Measurements from ENCODE around the gene DUS3L. TPM values are rescaled to one million over a fixed set of nuclear protein-coding genes. Genes with fewer than 3 reads are reported as not detected.

DUS3L gene
- total and polyA plus RNA-seq, 7 experiments from 2014 or later = 33.1 to 179 (median 77.7) TPM

GRCh38 chr19:5814852-5815246, 23.9 kb upstream of the DUS3L start:
- intact Hi-C loops (cut with micrococcal nuclease) = no loop called here
- no peaks in the 10 kb centered on the region for H3K9me3 Mint-ChIP-seq
- ATAC-seq = no peak
- peaks cover 0 to 11% (median 3%) of the 10 kb centered on the region in 5 donors for H3K27me3 Mint-ChIP-seq
- no peak for DNase-seq
- Histone ChIP-seq H3K4me1 (ENCODE audit: control insufficient read depth in 2 of 2, insufficient read depth in 2 of 2, low read length in 2 of 2) (no peaks in the 10 kb centered on the region), H3K27me3 (ENCODE audit: control insufficient read depth in 2 of 2, insufficient read depth in 2 of 2, low read length in 2 of 2) (no peaks in the 10 kb centered on the region), H3K27ac (ENCODE audit: low read depth, low read length) (no peak overlapping the region), H3K4me3 (ENCODE audit: low read length) (no peak overlapping the region), H3K36me3 (ENCODE audit: control insufficient read depth in 2 of 3, insufficient read depth in 3 of 3, low read length in 3 of 3) (no peaks in the 10 kb centered on the region), H3K9me3 (ENCODE audit: control insufficient read depth in 2 of 3, low read length in 3 of 3) (no peaks in the 10 kb centered on the region)
- ChIA-PET POLR2A (no interaction called here), CTCF (no interaction called here)
- no peak overlapping the region for H3K4me3 Mint-ChIP-seq
- no peak overlapping the region for H3K27ac Mint-ChIP-seq
- peaks cover 0 to 4% (median 0%) of the 10 kb centered on the region in 7 donors for H3K4me1 Mint-ChIP-seq
- H3K36me3 Mint-ChIP-seq = no peaks in the 10 kb centered on the region

GRCh38 chr19:5814123-5814851, 23.3 kb upstream of the DUS3L start:
- Mint-ChIP-seq H3K4me1 (peaks cover 0 to 4% (median 0%) of the 10 kb centered on the region in 7 donors), H3K9me3 (no peaks in the 10 kb centered on the region), H3K4me3 (no peak overlapping the region), H3K36me3 (no peaks in the 10 kb centered on the region), H3K27me3 (peaks cover 0 to 11% (median 3%) of the 10 kb centered on the region in 5 donors), H3K27ac (no peak overlapping the region)
- Histone ChIP-seq H3K4me1 (ENCODE audit: control insufficient read depth in 2 of 2, insufficient read depth in 2 of 2, low read length in 2 of 2) (no peaks in the 10 kb centered on the region), H3K9me3 (ENCODE audit: control insufficient read depth in 2 of 3, low read length in 3 of 3) (no peaks in the 10 kb centered on the region), H3K27me3 (ENCODE audit: control insufficient read depth in 2 of 2, insufficient read depth in 2 of 2, low read length in 2 of 2) (no peaks in the 10 kb centered on the region), H3K4me3 (ENCODE audit: low read length) (no peak overlapping the region), H3K27ac (ENCODE audit: low read depth, low read length) (no peak overlapping the region), H3K36me3 (ENCODE audit: control insufficient read depth in 2 of 3, insufficient read depth in 3 of 3, low read length in 3 of 3) (no peaks in the 10 kb centered on the region)
- POLR2A ChIA-PET = no interaction called here
- DNase-seq = no peak
- CTCF ChIA-PET = no interaction called here
- intact Hi-C loops (cut with micrococcal nuclease) = no loop called here
- ATAC-seq = no peak

GRCh38 chr19:5811117-5811516, 20.2 kb upstream of the DUS3L start:
- Histone ChIP-seq H3K27me3 (ENCODE audit: control insufficient read depth in 2 of 2, insufficient read depth in 2 of 2, low read length in 2 of 2) (no peaks in the 10 kb centered on the region), H3K4me3 (ENCODE audit: low read length) (no peak overlapping the region), H3K4me1 (ENCODE audit: control insufficient read depth in 2 of 2, insufficient read depth in 2 of 2, low read length in 2 of 2) (no peaks in the 10 kb centered on the region), H3K9me3 (ENCODE audit: control insufficient read depth in 2 of 3, low read length in 3 of 3) (no peaks in the 10 kb centered on the region), H3K36me3 (ENCODE audit: control insufficient read depth in 2 of 3, insufficient read depth in 3 of 3, low read length in 3 of 3) (no peaks in the 10 kb centered on the region), H3K27ac (ENCODE audit: low read depth, low read length) (no peak overlapping the region)
- Mint-ChIP-seq H3K4me3 (no peak overlapping the region), H3K9me3 (no peaks in the 10 kb centered on the region), H3K27ac (no peak overlapping the region), H3K4me1 (peaks cover 0 to 3% (median 0%) of the 10 kb centered on the region in 7 donors), H3K36me3 (no peaks in the 10 kb centered on the region), H3K27me3 (peaks cover 0 to 16% (median 0%) of the 10 kb centered on the region in 5 donors)
- POLR2A ChIA-PET = interaction anchor here (0.6 to 2.3 kb wide), 2 partner anchors 16 to 1088 kb away, joined by 4 to 6 read pairs; no protein-coding TSS in a partner anchor
- DNase-seq (no peak), ATAC-seq (no peak)
- CTCF ChIA-PET = no interaction called here
- intact Hi-C loops (cut with micrococcal nuclease) = no loop called here

- Histone ChIP-seq H3K27me3 (ENCODE audit: control insufficient read depth in 2 of 2, insufficient read depth in 2 of 2, low read length in 2 of 2) (no peaks in the 10 kb centered on the region), H3K4me1 (ENCODE audit: control insufficient read depth in 2 of 2, insufficient read depth in 2 of 2, low read length in 2 of 2) (peaks cover under 1 to 2% of the 10 kb centered on the region in 2 donors), H3K4me3 (ENCODE audit: low read length) (no peak overlapping the region), H3K9me3 (ENCODE audit: control insufficient read depth in 2 of 3, low read length in 3 of 3) (no peaks in the 10 kb centered on the region), H3K36me3 (ENCODE audit: control insufficient read depth in 2 of 3, insufficient read depth in 3 of 3, low read length in 3 of 3) (no peaks in the 10 kb centered on the region), H3K27ac (ENCODE audit: low read depth, low read length) (no peak overlapping the region)
- no peak for ATAC-seq
- Mint-ChIP-seq H3K27ac (peak overlapping the region in 1 of 9 donors; percentile 27), H3K4me3 (no peak overlapping the region), H3K4me1 (peaks cover 0 to 6% (median 1%) of the 10 kb centered on the region in 7 donors), H3K9me3 (no peaks in the 10 kb centered on the region), H3K27me3 (peaks cover 0 to 22% (median 0%) of the 10 kb centered on the region in 5 donors), H3K36me3 (no peaks in the 10 kb centered on the region)
- DNase-seq = no peak
- POLR2A ChIA-PET = interaction anchor here (2.3 kb wide), 1 partner anchor 18 kb away, joined by 6 read pairs; no protein-coding TSS in a partner anchor
- intact Hi-C loops (cut with micrococcal nuclease) = no loop called here
- CTCF ChIA-PET = interaction anchor here (0.9 kb wide), 1 partner anchor 213 kb away, joined by 3 read pairs; no protein-coding TSS in a partner anchor
These were observed 18.5 kb upstream of the DUS3L start for GRCh38 chr19:5809469-5809868.

GRCh38 chr19:5809053-5809452, 18.1 kb upstream of the DUS3L start:
- Mint-ChIP-seq H3K36me3 (no peaks in the 10 kb centered on the region), H3K9me3 (no peaks in the 10 kb centered on the region), H3K27ac (peak overlapping the region in 1 of 9 donors; percentile 20), H3K27me3 (peaks cover 0 to 26% (median 0%) of the 10 kb centered on the region in 5 donors), H3K4me1 (peaks cover 0 to 10% (median 5%) of the 10 kb centered on the region in 7 donors), H3K4me3 (no peak overlapping the region)
- ChIA-PET CTCF (interaction anchor here (0.9 kb wide), 1 partner anchor 214 kb away, joined by 3 read pairs; no protein-coding TSS in a partner anchor), POLR2A (interaction anchor here (1.1 to 2.3 kb wide), 2 partner anchors 18 to 19 kb away, joined by 4 to 6 read pairs; no protein-coding TSS in a partner anchor)
- intact Hi-C loops (cut with micrococcal nuclease) = no loop called here
- peaks cover 4 to 6% of the 10 kb centered on the region in 2 donors for H3K4me1 ChIP-seq (ENCODE audit: control insufficient read depth in 2 of 2, insufficient read depth in 2 of 2, low read length in 2 of 2)
- no peaks in the 10 kb centered on the region for H3K27me3 ChIP-seq (ENCODE audit: control insufficient read depth in 2 of 2, insufficient read depth in 2 of 2, low read length in 2 of 2)
- no peaks in the 10 kb centered on the region for H3K9me3 ChIP-seq (ENCODE audit: control insufficient read depth in 2 of 3, low read length in 3 of 3)
- no peak overlapping the region for H3K27ac ChIP-seq (ENCODE audit: low read depth, low read length)
- ATAC-seq = no peak
- H3K4me3 ChIP-seq (ENCODE audit: low read length) = no peak overlapping the region
- H3K36me3 ChIP-seq (ENCODE audit: control insufficient read depth in 2 of 3, insufficient read depth in 3 of 3, low read length in 3 of 3) = no peaks in the 10 kb centered on the region
- no peak for DNase-seq

GRCh38 chr19:5808120-5808816, 17.3 kb upstream of the DUS3L start:
- Mint-ChIP-seq H3K4me1 (peaks cover 5 to 16% (median 11%) of the 10 kb centered on the region in 7 donors), H3K27ac (peak overlapping the region in 1 of 9 donors; percentile 66), H3K9me3 (no peaks in the 10 kb centered on the region), H3K27me3 (peaks cover 0 to 27% (median 0%) of the 10 kb centered on the region in 5 donors), H3K36me3 (no peaks in the 10 kb centered on the region), H3K4me3 (no peak overlapping the region)
- no peak for DNase-seq
- H3K27ac ChIP-seq (ENCODE audit: low read depth, low read length) = no peak overlapping the region
- intact Hi-C loops (cut with micrococcal nuclease) = no loop called here
- no peaks in the 10 kb centered on the region for H3K27me3 ChIP-seq (ENCODE audit: control insufficient read depth in 2 of 2, insufficient read depth in 2 of 2, low read length in 2 of 2)
- ChIA-PET CTCF (interaction anchor here (0.9 kb wide), 1 partner anchor 215 kb away, joined by 3 read pairs; no protein-coding TSS in a partner anchor), POLR2A (interaction anchor here (1.1 kb wide), 1 partner anchor 20 kb away, joined by 4 read pairs; no protein-coding TSS in a partner anchor)
- H3K9me3 ChIP-seq (ENCODE audit: control insufficient read depth in 2 of 3, low read length in 3 of 3) = no peaks in the 10 kb centered on the region
- no peak overlapping the region for H3K4me3 ChIP-seq (ENCODE audit: low read length)
- peaks cover 10 to 13% of the 10 kb centered on the region in 2 donors for H3K4me1 ChIP-seq (ENCODE audit: control insufficient read depth in 2 of 2, insufficient read depth in 2 of 2, low read length in 2 of 2)
- ATAC-seq = no peak
- no peaks in the 10 kb centered on the region for H3K36me3 ChIP-seq (ENCODE audit: control insufficient read depth in 2 of 3, insufficient read depth in 3 of 3, low read length in 3 of 3)

Measured in naive thymus-derived CD4-positive, alpha-beta T cell (primary cell).